H9 (cell line): Measurements from ENCODE around the gene VPS51. TPM values are rescaled to one million over a fixed set of nuclear protein-coding genes. Genes with fewer than 3 reads are reported as not detected.

Experiments used
- DNase-seq: peaks from one replicate; pipeline ENCODE4 v3.0.0-alpha.2; 2017
- H2AFZ ChIP-seq: one replicate; pipeline ENCODE4 v1.6.1; 2013; ENCODE audit warnings: mild to moderate bottlenecking, low read length, control low read depth, moderate library complexity
- H2AK5ac ChIP-seq: 2 replicates; pipeline ENCODE4 v1.6.1; 2013; ENCODE audit warnings: low read length, control low read depth, mixed read lengths; ENCODE audit not compliant: insufficient read length
- H2BK120ac ChIP-seq: one replicate; pipeline ENCODE4 v1.6.1; 2013; ENCODE audit warnings: low read depth, mild to moderate bottlenecking, low read length, control low read depth, inconsistent platforms; ENCODE audit not compliant: poor library complexity, severe bottlenecking
- H2BK12ac ChIP-seq: 2 replicates; pipeline ENCODE4 v1.6.1; 2013; ENCODE audit warnings: low read length, control low read depth, mixed read lengths, low read depth; ENCODE audit not compliant: insufficient read length
- H2BK15ac ChIP-seq: 2 replicates; pipeline ENCODE4 v1.6.1; 2013; ENCODE audit warnings: low read depth, low read length, control low read depth
- H2BK20ac ChIP-seq: one replicate; pipeline ENCODE4 v1.6.1; 2013; ENCODE audit warnings: low read depth, mild to moderate bottlenecking, low read length, control low read depth, inconsistent platforms; ENCODE audit not compliant: poor library complexity, severe bottlenecking
- H2BK5ac ChIP-seq: 2 replicates; pipeline ENCODE4 v1.6.1; 2013; ENCODE audit warnings: low read length, control low read depth, mixed read lengths; ENCODE audit not compliant: insufficient read length
- H3K14ac ChIP-seq: 2 replicates; pipeline ENCODE4 v1.6.1; 2013; ENCODE audit warnings: low read length, control low read depth; ENCODE audit not compliant: insufficient read depth
- H3K18ac ChIP-seq: 2 replicates; pipeline ENCODE4 v1.6.1; 2013; ENCODE audit warnings: low read depth, mild to moderate bottlenecking, mixed read lengths, low read length, control low read depth; ENCODE audit not compliant: insufficient read length
- H3K23ac ChIP-seq: 2 replicates; pipeline ENCODE4 v1.6.1; 2013; ENCODE audit warnings: low read length, control low read depth, mixed read lengths, low read depth; ENCODE audit not compliant: insufficient read length
- H3K23me2 ChIP-seq: 2 replicates; pipeline ENCODE4 v1.6.1; 2013; ENCODE audit warnings: low read depth, mild to moderate bottlenecking, mixed read lengths, low read length, control low read depth; ENCODE audit not compliant: insufficient read length, poor library complexity, severe bottlenecking
- H3K27ac ChIP-seq: 2 replicates; pipeline ENCODE4 v1.5.1; 2013; ENCODE audit warnings: low read length, control low read depth, mixed read lengths, low read depth; ENCODE audit not compliant: insufficient read length
- H3K27me3 ChIP-seq: 2 replicates; pipeline ENCODE4 v1.6.1; 2013; ENCODE audit warnings: low read length, control low read depth, inconsistent platforms; ENCODE audit not compliant: insufficient read depth
- H3K4ac ChIP-seq: 2 replicates; pipeline ENCODE4 v1.6.1; 2013; ENCODE audit warnings: low read depth, mild to moderate bottlenecking, control low read depth, inconsistent platforms, low read length, moderate library complexity
- H3K4me1 ChIP-seq: 2 replicates; pipeline ENCODE4 v1.6.1; 2013; ENCODE audit warnings: low read length, control low read depth, inconsistent platforms; ENCODE audit not compliant: insufficient read depth
- H3K4me2 ChIP-seq: 2 replicates; pipeline ENCODE4 v1.6.1; 2013; ENCODE audit warnings: low read length, control low read depth, mixed read lengths; ENCODE audit not compliant: insufficient read length, insufficient read depth
- H3K56ac ChIP-seq: 2 replicates; pipeline ENCODE4 v1.6.1; 2013; ENCODE audit warnings: low read depth, mild to moderate bottlenecking, mixed read lengths, low read length, control low read depth; ENCODE audit not compliant: insufficient read length
- H3K79me1 ChIP-seq: 2 replicates; pipeline ENCODE4 v1.6.1; 2013; ENCODE audit warnings: low read depth, mild to moderate bottlenecking, moderate library complexity, low read length, control low read depth, inconsistent platforms; ENCODE audit not compliant: insufficient read depth, poor library complexity, severe bottlenecking
- H3K79me2 ChIP-seq: 2 replicates; pipeline ENCODE4 v1.6.1; 2013; ENCODE audit warnings: low read length, control low read depth, inconsistent platforms; ENCODE audit not compliant: insufficient read depth
- H3K9ac ChIP-seq: 2 replicates; pipeline ENCODE4 v1.6.1; 2013; ENCODE audit warnings: low read length, control low read depth, mixed read lengths; ENCODE audit not compliant: insufficient read length; ENCODE audit errors: extremely low read depth
- H3K9me3 ChIP-seq: one replicate; pipeline ENCODE4 v1.6.1; 2013; ENCODE audit warnings: low read depth, low read length, inconsistent platforms; ENCODE audit not compliant: control insufficient read depth
- H3T11ph ChIP-seq: one replicate; pipeline ENCODE4 v1.6.1; 2013; ENCODE audit warnings: mild to moderate bottlenecking, low read length, control low read depth, inconsistent platforms
- H4K20me1 ChIP-seq: one replicate; pipeline ENCODE4 v1.6.1; 2013; ENCODE audit not compliant: control insufficient read depth, insufficient read length, insufficient read depth
- H4K5ac ChIP-seq: 2 replicates; pipeline ENCODE4 v1.6.1; 2013; ENCODE audit warnings: low read depth, mild to moderate bottlenecking, mixed read lengths, low read length, control low read depth; ENCODE audit not compliant: insufficient read length
- H4K8ac ChIP-seq: replicated peaks from 2 replicates; pipeline ENCODE4 v1.6.1; 2013; ENCODE audit warnings: low read length, control low read depth, mixed read lengths, low read depth; ENCODE audit not compliant: insufficient read length
- H4K91ac ChIP-seq: 2 replicates; pipeline ENCODE4 v1.6.1; 2013; ENCODE audit warnings: low read depth, mild to moderate bottlenecking, moderate library complexity, mixed read lengths, low read length, control low read depth; ENCODE audit not compliant: insufficient read length
- H3K27ac Mint-ChIP-seq, 3 experiments: 2 replicates in 2 of 3; 3 replicates in 1 of 3; pipeline ENCODE4 v1.8.0; 2020 to 2021; ENCODE audit warnings: mixed read lengths in 3 of 3, mild to moderate bottlenecking in 1 of 3, moderate library complexity in 1 of 3
- H3K27me3 Mint-ChIP-seq: 2 replicates; pipeline ENCODE4 v1.8.0; 2021; ENCODE audit warnings: low read depth, mild to moderate bottlenecking, moderate library complexity, mixed read lengths
- H3K36me3 Mint-ChIP-seq, 3 experiments: 2 replicates in 2 of 3; 3 replicates in 1 of 3; pipeline ENCODE4 v1.8.0; 2020 to 2021; ENCODE audit warnings: low read depth in 3 of 3, mixed read lengths in 3 of 3; ENCODE audit not compliant: insufficient read depth in 1 of 3
- H3K4me1 Mint-ChIP-seq, 2 experiments: 2 replicates each; pipeline ENCODE4 v1.8.0; 2020; ENCODE audit warnings: mixed read lengths in 2 of 2
- H3K4me3 Mint-ChIP-seq, 2 experiments: 2 replicates in 1 of 2; 3 replicates in 1 of 2; pipeline ENCODE4 v1.8.0; 2020 to 2021; ENCODE audit warnings: mild to moderate bottlenecking in 2 of 2, mixed read lengths in 2 of 2, moderate library complexity in 1 of 2
- H3K9me3 Mint-ChIP-seq, 2 experiments: 2 replicates in 1 of 2; 3 replicates in 1 of 2; pipeline ENCODE4 v1.8.0; 2020; ENCODE audit warnings: mild to moderate bottlenecking in 2 of 2, mixed read lengths in 2 of 2, moderate library complexity in 1 of 2
- CTCF ChIP-seq: fragments of 200-600 bp; sonication (generic); conservative IDR thresholded peaks from 3 replicates; pipeline ENCODE4 v1.8.0; 2021; ENCODE audit warnings: antibody characterized with exemption, mild to moderate bottlenecking
- WGBS: extraction: QIAGEN DNeasy Blood & Tissue Kit; methylation state at CpG from one replicate; pipeline ENCODE4 v1.1.7; 2013; ENCODE audit warnings: missing lambda C conversion rate, low lambda C conversion rate, mixed read lengths; ENCODE audit not compliant: insufficient read length; ENCODE audit errors: extremely low coverage; 5-methylcytosine and 5-hydroxymethylcytosine counted together
- total RNA-seq: library from RNA; stranded (reverse); gene quantifications from 2 replicates; pipeline ENCODE4 v1.2.1, GENCODE V29; 2021

The VPS51 gene
- total RNA-seq, 1 experiment from 2014 or later: 94.7 TPM

GRCh38 chr11:65132238-65132987 is 36.4 kb downstream of the VPS51 start:
- DNase-seq: no peak
- no peak overlapping the region for H2AK5ac ChIP-seq

More at GRCh38 chr11:65132238-65132987, 36.4 kb downstream of the VPS51 start:
- Histone ChIP-seq H2BK5ac (no peak overlapping the region), H4K20me1 (no peaks in the 10 kb centered on the region), H2BK15ac (no peak overlapping the region), H3K9ac (no peak overlapping the region), H4K8ac (no peak overlapping the region), H3K18ac (no peak overlapping the region), H3K23me2 (peaks cover 14% of the 10 kb centered on the region), H2BK12ac (no peak overlapping the region), H4K91ac (no peak overlapping the region), H3K23ac (no peak overlapping the region), H3K56ac (no peak overlapping the region), H3K79me2 (no peaks in the 10 kb centered on the region), H3K27me3 (no peaks in the 10 kb centered on the region), H4K5ac (no peak overlapping the region), H3K27ac (no peak overlapping the region), H2AFZ (no peak overlapping the region), H3K9me3 (no peaks in the 10 kb centered on the region), H2BK120ac (no peak overlapping the region), H3K4me2 (no peak overlapping the region), H3K4ac (no peak overlapping the region), H3K4me1 (no peaks in the 10 kb centered on the region), H3K79me1 (no peaks in the 10 kb centered on the region), H3T11ph (no peak overlapping the region), H2BK20ac (no peak overlapping the region), H3K14ac (no peak overlapping the region)
- Mint-ChIP-seq H3K4me1 (peaks cover 19 to 23% of the 10 kb centered on the region in 2 experiments), H3K27ac (peak overlapping the region in 2 of 3 experiments; percentile 83 to 100; a peak in 2 of 7 replicates), H3K4me3 (peak overlapping the region; percentile 93 to 95; a peak in 3 of 5 replicates), H3K9me3 (no peaks in the 10 kb centered on the region; a peak in 1 of 5 replicates), H3K36me3 (peaks cover 5 to 36% (median 32%) of the 10 kb centered on the region in 3 experiments; a peak in 6 of 7 replicates), H3K27me3 (no peaks in the 10 kb centered on the region)
- no CpG with 5 or more reads among the region's 10 CpGs for WGBS
- no peak for TF ChIP-seq CTCF
